ENCODE measurements around the gene NAA35.

NAA35 gene

DNA sequence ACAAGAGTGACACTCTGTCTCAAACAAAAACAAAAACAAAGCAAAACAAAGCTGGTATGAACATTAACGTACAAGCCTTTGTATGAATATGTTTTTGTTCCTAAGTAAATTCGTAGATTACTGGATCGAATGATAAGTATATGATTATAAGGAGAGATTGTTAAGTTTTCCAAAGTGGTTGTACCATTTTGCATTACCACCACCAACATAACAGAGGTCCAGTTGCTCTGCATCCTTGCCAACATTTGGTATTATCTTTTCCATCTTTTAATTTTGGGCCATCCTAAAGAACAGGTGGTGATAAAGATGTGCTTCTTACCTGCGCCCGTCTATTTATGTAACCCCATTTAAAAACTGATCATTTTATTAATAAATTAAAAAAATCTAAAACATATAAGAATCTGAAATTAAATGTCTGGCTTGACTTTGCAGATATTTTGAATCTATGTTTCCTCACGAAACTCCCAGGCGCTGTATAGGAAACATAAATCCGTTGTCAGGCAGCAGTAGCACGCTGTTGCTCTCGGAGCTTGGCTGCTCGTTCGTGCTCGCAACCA is 593 bp upstream of the NAA35 start:
- peak overlapping the region; percentile 97 for H3K27ac Mint-ChIP-seq
- H3K36me3 Mint-ChIP-seq (ENCODE audit: low read depth): no peaks in the 10 kb centered on the region
- no peaks in the 10 kb centered on the region for H3K9me3 Mint-ChIP-seq
- no peak overlapping the region for H3K4me3 Mint-ChIP-seq
- H3K4me1 Mint-ChIP-seq (ENCODE audit: low read depth): peaks cover 4% of the 10 kb centered on the region
- no peaks in the 10 kb centered on the region for H3K27me3 Mint-ChIP-seq

- Mint-ChIP-seq H3K27ac (no peak overlapping the region), H3K4me1 (ENCODE audit: low read depth) (peaks cover 8% of the 10 kb centered on the region), H3K27me3 (no peaks in the 10 kb centered on the region), H3K9me3 (no peaks in the 10 kb centered on the region), H3K4me3 (no peak overlapping the region), H3K36me3 (ENCODE audit: low read depth) (peaks cover 5% of the 10 kb centered on the region)
Measured at GRCh38 chr9:85941622-85941940, 635 bp downstream of the NAA35 start.

DNA sequence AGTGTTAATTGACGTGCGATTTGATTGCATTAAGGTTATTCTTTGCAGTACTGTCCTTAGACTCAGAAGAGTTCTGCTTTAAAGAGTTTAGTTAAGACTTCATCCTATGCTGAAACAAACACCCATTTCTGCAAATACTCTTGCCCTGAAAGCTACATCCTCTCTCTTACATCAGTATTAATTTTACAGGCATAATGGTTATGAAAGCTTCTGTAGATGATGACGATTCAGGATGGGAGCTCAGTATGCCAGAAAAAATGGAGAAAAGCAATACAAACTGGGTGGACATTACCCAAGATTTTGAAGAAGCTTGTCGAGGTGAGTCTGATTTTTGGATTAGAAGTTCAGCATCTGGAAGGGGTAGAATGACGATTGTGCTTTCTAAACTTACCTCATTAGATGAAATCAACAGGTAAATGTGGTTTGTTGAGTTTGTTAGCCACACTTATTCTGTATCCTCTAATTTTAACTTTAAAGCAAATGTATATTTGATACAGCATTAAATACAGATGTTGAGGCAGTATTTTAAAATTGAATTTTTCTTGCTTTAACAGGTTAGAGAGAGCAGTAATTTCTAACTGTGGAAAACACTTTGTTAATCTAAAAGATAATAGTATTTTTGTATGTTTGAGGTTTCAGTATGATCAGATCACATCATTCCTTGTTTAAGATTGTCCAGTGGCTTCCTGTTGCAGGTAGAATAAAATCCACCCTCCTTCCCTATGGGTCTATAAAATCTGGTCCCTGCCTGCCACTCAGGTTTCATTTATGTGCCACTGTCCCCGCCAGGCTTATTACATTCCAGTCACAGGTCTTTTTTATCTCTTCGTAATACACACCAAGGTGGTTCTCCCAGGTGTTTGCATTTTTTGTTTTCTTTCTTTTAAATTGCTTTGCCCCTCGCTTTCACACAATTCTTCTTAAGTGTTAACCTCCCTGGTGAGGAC is 1.3 kb downstream of the NAA35 start:
- peaks cover 12% of the 10 kb centered on the region for H3K36me3 Mint-ChIP-seq (ENCODE audit: low read depth)
- H3K27ac Mint-ChIP-seq: no peak overlapping the region
- no peaks in the 10 kb centered on the region for H3K9me3 Mint-ChIP-seq
- H3K27me3 Mint-ChIP-seq: no peaks in the 10 kb centered on the region
- no peak overlapping the region for H3K4me3 Mint-ChIP-seq
- peaks cover 15% of the 10 kb centered on the region for H3K4me1 Mint-ChIP-seq (ENCODE audit: low read depth)

- H3K36me3 Mint-ChIP-seq (ENCODE audit: low read depth): peaks cover 20% of the 10 kb centered on the region
- no peak overlapping the region for H3K4me3 Mint-ChIP-seq
- peaks cover 20% of the 10 kb centered on the region for H3K4me1 Mint-ChIP-seq (ENCODE audit: low read depth)
- no peaks in the 10 kb centered on the region for H3K9me3 Mint-ChIP-seq
- no peak overlapping the region for H3K27ac Mint-ChIP-seq
- no peaks in the 10 kb centered on the region for H3K27me3 Mint-ChIP-seq
Measured at GRCh38 chr9:85942913-85943709, 2.2 kb downstream of the NAA35 start.

DNA sequence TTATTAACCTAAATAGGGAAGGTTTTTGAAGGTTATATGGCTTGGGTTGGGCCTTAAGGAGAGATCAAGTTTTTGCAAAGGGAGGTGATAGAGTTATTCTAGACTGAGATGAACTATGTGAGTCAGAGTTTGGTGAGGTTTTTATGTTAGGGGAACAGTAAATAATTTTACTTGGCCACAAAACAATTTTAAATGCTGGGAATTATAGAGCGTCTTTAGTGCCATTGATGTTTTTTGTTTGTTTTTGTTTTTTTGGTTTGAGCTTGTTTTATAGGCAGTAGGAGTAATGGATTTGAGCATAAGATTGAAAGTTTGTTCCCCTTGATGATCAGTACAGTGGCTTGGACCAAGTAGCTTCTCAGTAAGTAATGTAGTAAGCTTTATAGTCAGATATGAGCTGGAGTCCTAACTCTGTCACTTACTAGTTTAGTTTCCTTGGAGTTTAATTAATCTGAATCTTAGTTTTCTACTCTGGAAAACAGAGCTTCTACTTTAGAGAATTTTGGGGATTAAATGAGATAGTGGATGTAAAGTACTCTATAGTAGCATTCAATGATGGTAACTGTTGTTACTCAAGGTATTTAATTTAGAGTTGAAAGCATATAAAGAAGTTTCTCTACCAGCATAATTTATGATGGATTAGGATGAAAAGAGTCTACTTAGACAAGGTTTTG is 2.9 kb downstream of the NAA35 start:
- Mint-ChIP-seq H3K27me3 (no peaks in the 10 kb centered on the region), H3K27ac (peak overlapping the region; percentile 43), H3K36me3 (ENCODE audit: low read depth) (peaks cover 25% of the 10 kb centered on the region), H3K4me3 (no peak overlapping the region), H3K4me1 (ENCODE audit: low read depth) (peaks cover 24% of the 10 kb centered on the region), H3K9me3 (no peaks in the 10 kb centered on the region)

- H3K27ac Mint-ChIP-seq: peak overlapping the region; percentile 43
- H3K4me3 Mint-ChIP-seq: no peak overlapping the region
- H3K36me3 Mint-ChIP-seq (ENCODE audit: low read depth): peaks cover 29% of the 10 kb centered on the region
- peaks cover 29% of the 10 kb centered on the region for H3K4me1 Mint-ChIP-seq (ENCODE audit: low read depth)
- no peaks in the 10 kb centered on the region for H3K9me3 Mint-ChIP-seq
- no peaks in the 10 kb centered on the region for H3K27me3 Mint-ChIP-seq
Measured at GRCh38 chr9:85944672-85945071, 3.7 kb downstream of the NAA35 start.

DNA sequence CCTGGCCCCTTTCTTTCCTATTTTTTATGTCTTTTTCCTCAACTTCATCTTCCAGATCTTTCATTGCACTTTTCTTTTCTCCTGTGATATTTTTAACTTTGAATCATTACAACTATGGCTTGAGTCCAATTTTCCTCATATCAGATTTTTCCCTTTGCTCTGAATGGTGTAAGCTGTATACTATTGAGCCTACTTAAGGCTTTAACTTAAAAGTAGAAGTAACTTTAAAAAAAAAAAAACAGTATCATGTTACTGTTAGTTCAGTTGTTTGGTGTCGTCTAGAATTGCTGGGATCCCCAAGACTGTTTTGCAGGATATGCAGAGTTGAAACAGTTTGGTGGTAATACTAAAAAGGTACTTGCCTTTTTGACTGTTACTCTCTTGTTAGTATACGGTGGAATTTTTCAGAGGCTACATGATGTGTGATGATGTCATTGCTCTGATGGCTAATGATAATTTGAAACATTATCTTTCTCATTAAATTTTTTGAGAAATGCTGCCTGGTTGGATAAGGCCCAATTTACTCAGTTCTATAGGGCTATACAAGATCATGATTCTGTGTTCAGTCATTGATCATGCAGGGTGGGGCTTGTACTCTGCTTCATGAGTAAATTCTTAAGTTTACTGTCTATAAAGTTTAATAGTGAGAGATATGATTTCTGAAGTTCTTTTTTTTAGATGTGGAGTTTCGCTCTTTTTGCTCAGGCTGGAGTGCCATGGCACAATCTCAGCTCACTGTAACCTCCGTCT is 8.8 kb downstream of the NAA35 start:
- H3K27ac Mint-ChIP-seq: no peak overlapping the region
- H3K27me3 Mint-ChIP-seq: no peaks in the 10 kb centered on the region
- peaks cover 70% of the 10 kb centered on the region for H3K36me3 Mint-ChIP-seq (ENCODE audit: low read depth)
- H3K4me3 Mint-ChIP-seq: no peak overlapping the region
- no peaks in the 10 kb centered on the region for H3K9me3 Mint-ChIP-seq
- H3K4me1 Mint-ChIP-seq (ENCODE audit: low read depth): peaks cover 39% of the 10 kb centered on the region

GRCh38 chr9:85959955-85960354 is 19.0 kb downstream of the NAA35 start:
- Mint-ChIP-seq H3K27ac (no peak overlapping the region), H3K4me1 (ENCODE audit: low read depth) (no peaks in the 10 kb centered on the region), H3K9me3 (no peaks in the 10 kb centered on the region), H3K36me3 (ENCODE audit: low read depth) (peaks cover 55% of the 10 kb centered on the region), H3K27me3 (no peaks in the 10 kb centered on the region), H3K4me3 (no peak overlapping the region)

DNA sequence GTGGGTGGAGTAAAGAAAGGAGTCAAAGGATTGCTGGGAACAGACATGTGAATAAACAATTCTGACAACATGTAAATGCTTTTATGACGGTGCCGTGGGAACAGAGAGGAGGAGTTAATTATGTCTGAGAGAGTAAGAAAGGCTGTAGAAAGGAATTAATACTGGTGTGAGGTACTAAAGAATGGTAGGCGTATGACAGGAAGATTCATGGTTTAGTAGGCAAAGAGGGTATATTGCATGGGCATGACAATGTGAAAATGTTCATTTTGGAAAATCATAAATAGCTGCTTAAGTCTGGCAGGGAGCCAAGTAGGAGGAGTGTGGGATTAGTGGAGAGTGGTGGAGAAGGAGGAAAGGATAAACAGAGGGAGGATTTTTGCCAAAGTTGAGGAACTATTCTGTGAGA is 19.7 kb downstream of the NAA35 start:
- Mint-ChIP-seq H3K27ac (peak overlapping the region; percentile 56), H3K4me1 (ENCODE audit: low read depth) (no peaks in the 10 kb centered on the region), H3K36me3 (ENCODE audit: low read depth) (peaks cover 62% of the 10 kb centered on the region), H3K27me3 (no peaks in the 10 kb centered on the region), H3K9me3 (no peaks in the 10 kb centered on the region), H3K4me3 (no peak overlapping the region)

DNA sequence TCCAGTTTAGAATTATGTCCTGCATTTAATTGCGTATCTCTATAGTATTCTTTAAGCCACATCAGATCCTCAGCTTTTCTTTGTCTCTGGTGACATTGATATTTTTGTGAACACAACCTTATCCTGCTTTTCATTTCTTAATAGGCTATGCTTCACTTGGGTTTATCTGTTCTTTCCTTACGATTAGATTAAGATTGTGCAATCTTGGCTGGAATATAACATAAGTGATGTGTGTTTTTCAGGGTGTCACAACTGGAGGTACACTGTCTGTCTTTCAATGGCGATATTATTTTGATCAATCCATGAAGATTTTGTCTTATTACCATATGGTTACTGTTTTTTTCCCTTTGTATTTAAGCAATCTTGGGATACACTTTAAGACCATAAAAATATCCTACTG is 23.6 kb downstream of the NAA35 start:
- no peak overlapping the region for H3K4me3 Mint-ChIP-seq

GRCh38 chr9:85964949-85965348 is 24.0 kb downstream of the NAA35 start:
- H3K36me3 Mint-ChIP-seq (ENCODE audit: low read depth): peaks cover 61% of the 10 kb centered on the region
- H3K27ac Mint-ChIP-seq: no peak overlapping the region

More for the DNA sequence above, 23.6 kb downstream of the NAA35 start:
- Mint-ChIP-seq H3K27me3 (no peaks in the 10 kb centered on the region), H3K4me1 (ENCODE audit: low read depth) (no peaks in the 10 kb centered on the region), H3K36me3 (ENCODE audit: low read depth) (peaks cover 61% of the 10 kb centered on the region), H3K9me3 (no peaks in the 10 kb centered on the region), H3K27ac (no peak overlapping the region)

GRCh38 chr9:85969727-85970126 is 28.8 kb downstream of the NAA35 start:
- Mint-ChIP-seq H3K9me3 (no peaks in the 10 kb centered on the region), H3K27me3 (no peaks in the 10 kb centered on the region), H3K4me3 (no peak overlapping the region), H3K36me3 (ENCODE audit: low read depth) (peaks cover 61% of the 10 kb centered on the region), H3K27ac (no peak overlapping the region), H3K4me1 (ENCODE audit: low read depth) (peaks cover 4% of the 10 kb centered on the region)

More at GRCh38 chr9:85964949-85965348, 24.0 kb downstream of the NAA35 start:
- no peaks in the 10 kb centered on the region for H3K4me1 Mint-ChIP-seq (ENCODE audit: low read depth)
- H3K9me3 Mint-ChIP-seq: no peaks in the 10 kb centered on the region
- H3K4me3 Mint-ChIP-seq: no peak overlapping the region
- no peaks in the 10 kb centered on the region for H3K27me3 Mint-ChIP-seq

DNA sequence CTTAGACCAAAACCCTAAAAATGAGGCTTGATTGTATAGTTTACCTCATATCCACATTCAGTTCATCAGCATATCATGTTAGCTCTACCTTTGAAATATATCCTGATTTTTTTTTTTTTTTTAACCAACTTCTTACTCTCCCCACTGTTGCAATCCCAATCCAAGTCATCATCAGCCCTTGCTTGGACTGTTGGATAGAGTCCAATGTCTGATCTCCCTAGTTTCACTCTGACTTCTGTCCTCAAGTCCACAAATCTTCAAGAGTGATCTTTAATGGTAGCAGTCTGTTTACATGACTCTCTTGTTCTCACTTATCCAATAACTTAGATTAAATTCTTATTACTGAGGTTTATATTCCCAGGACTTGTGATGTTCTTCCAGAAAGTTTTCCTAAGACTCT is 30.8 kb downstream of the NAA35 start:
- H3K27ac Mint-ChIP-seq: no peak overlapping the region
- no peak overlapping the region for H3K4me3 Mint-ChIP-seq
- peaks cover 63% of the 10 kb centered on the region for H3K36me3 Mint-ChIP-seq (ENCODE audit: low read depth)
- no peaks in the 10 kb centered on the region for H3K9me3 Mint-ChIP-seq
- no peaks in the 10 kb centered on the region for H3K27me3 Mint-ChIP-seq
- H3K4me1 Mint-ChIP-seq (ENCODE audit: low read depth): peaks cover 4% of the 10 kb centered on the region

DNA sequence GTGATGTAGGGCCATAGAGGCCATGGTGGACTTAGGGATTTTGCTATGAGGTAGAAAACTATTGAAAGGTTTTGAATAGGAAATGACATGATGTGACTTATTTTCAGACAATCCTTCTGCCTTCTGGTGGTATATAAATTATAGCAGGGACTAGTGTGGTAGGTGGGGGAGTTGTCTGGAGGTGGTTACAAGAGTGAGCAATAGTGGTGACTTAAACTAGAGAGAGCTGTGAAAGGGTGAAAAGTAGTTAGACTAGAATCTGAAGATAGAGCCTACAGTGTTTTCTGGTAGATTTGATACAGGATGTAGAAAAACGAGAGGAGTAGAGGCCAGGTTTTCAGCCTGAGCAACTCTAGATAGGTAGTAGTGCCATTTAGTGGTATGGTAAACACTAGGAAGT is 32.3 kb downstream of the NAA35 start:
- Mint-ChIP-seq H3K9me3 (no peaks in the 10 kb centered on the region), H3K27me3 (no peaks in the 10 kb centered on the region), H3K4me1 (ENCODE audit: low read depth) (peaks cover 4% of the 10 kb centered on the region), H3K4me3 (no peak overlapping the region), H3K36me3 (ENCODE audit: low read depth) (peaks cover 69% of the 10 kb centered on the region), H3K27ac (no peak overlapping the region)
